HG03575 (cell line): Measurements from ENCODE around the gene FABP6.
"Not testable (repeated sequence)": the region's sequence is repeated elsewhere in the genome, so short reads cannot be mapped to it uniquely, and the experiment has no call there.

Experiments used
- ATAC-seq: cut with Tn5 transposase; IDR thresholded peaks from one replicate; pipeline ENCODE4 v1.9.1; 2021; ENCODE audit not compliant: unreplicated experiment, insufficient number of reproducible peaks, low FRiP score; ENCODE audit errors: extremely low read depth

FABP6 gene, protein sequence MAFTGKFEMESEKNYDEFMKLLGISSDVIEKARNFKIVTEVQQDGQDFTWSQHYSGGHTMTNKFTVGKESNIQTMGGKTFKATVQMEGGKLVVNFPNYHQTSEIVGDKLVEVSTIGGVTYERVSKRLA

GRCh38 chr5:160229190-160229742, at the start of gene FABP6:
TSS of gene FABP6 (plus strand) at chr5:160229506. CDS start at chr5:160229558, 52 bp downstream.
- ATAC-seq, result no peak

DNA sequence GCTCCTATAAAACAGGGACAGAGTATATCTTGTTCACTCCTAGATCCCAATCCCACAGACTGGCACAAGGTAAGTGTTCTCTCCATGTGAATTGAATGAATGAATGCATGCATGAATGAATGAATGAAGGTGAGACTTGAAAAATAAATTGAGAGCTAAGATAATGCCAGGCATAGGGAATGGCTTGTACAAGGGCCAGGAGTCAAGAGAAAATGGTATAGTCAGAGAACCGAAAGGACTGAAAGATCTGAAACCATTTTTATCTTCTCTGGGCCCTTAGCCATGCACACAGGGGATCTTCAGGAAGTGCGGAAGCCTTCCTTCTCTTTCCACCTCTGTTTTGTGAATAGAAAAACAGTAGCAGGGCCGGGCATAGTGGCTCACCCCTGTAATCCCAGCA, 48.4 kb upstream of the FABP6 start:
- no peak for ATAC-seq

GRCh38 chr5:160181965-160182622, 47.2 kb upstream of the FABP6 start:
- ATAC-seq, result no peak

DNA sequence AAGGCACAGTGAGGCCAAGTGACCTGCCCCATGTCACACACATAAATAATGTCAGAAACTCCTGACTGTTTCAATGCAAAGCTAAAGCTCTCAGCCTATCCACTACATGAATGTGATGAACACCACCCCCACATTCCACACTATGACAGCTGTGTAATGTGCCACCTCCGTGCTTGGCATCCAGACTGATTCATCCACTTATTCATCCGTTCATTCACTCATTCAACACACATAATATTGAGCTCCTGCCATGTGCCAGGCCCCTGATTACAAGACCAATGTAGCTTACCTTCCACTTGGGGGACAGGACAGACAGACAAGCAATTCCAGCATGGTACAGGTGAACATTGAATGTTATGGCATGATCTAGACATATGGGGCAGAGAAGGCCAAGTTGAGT, 46.2 kb upstream of the FABP6 start:
- no peak for ATAC-seq

GRCh38 chr5:160185626-160186360, 43.5 kb upstream of the FABP6 start:
- no peak for ATAC-seq

GRCh38 chr5:160186480-160186879, 42.8 kb upstream of the FABP6 start:
- ATAC-seq, result no peak

DNA sequence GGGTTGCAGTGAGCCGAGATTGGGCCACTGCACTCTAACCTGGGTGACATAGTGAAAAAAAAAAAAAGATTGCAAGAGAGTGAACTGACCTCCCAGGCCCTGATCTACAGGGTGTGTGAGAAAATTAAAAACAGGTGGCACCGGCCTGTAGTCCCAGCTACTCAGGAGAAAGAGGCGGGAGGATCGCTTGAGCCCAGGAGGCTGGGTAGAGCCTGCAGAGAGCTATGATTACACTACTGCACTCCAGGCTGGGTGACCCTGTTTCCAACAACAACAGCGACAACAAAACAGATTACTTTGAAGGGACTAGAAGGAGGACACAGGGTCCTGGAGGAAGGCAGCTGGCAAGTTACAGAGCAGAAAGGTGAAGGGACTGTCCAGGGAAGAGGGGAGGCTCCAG, 42.2 kb upstream of the FABP6 start:
- ATAC-seq, result no peak

- ATAC-seq, result no peak
Observed at GRCh38 chr5:160188141-160189015, 40.9 kb upstream of the FABP6 start.

GRCh38 chr5:160192424-160192823, 36.9 kb upstream of the FABP6 start:
- ATAC-seq, result no peak

GRCh38 chr5:160193076-160193475, 36.2 kb upstream of the FABP6 start:
- not testable (repeated sequence) for ATAC-seq

- ATAC-seq, result not testable (repeated sequence)
Observed at GRCh38 chr5:160193790-160194189, 35.5 kb upstream of the FABP6 start.

DNA sequence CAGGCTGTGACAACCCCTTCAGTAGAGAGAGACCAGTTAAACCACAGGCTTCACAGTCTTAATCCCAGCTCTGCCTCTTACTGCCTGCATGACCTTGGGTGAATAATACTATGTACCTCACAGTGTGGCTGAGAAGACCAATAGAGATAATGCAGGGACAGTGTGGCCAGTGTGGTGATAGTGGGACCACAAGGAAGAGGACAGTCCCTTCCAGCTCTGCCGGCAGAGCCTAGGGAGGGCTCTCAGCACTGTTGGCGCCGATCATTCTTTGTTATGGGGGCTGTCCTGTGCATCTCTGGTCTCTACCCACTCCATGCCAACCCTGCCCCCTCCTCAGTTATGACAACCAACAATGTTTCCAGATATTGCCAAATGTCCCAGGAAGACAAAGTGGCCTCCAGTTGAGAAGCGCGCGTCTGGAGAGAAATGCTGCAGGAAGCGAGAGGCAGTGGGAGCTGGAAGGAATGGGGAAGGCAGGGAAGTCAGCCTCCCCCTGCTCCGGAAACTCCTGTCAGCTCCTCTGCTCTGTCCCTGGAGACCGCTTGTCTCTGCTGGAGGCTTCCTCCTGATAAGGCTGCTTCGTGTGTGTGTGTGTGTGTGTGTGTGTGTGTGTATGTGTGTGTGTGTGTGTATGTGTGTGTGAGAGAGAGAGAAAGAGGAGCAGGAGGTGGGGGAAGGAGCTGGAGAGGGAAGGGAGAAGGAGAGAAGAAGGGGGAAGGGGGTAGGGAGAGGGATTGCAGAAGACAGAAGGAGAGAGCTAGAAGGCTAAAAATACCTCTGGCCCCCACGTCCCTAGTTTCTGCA, 31.8 kb upstream of the FABP6 start:
- ATAC-seq, result no peak

DNA sequence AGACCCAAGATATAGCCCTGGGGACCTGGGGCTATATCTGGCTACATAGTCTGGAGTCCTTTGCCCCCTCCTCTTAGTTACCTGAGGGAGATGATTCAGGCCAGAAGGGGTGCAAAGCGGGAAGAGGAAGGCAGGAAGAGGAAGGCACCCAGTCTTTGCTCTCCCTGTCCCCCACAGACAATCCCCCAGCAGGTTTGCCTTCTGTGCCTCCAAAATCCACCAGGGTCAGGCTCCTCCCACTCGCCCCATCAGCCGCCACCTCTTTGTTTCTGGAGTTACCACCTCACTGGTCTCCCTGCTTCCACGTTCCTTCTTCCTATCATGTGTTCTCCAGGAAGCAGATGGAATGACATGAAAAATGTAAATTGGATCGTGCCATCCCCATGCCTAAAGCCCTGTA, 31.2 kb upstream of the FABP6 start:
- ATAC-seq, result no peak

DNA sequence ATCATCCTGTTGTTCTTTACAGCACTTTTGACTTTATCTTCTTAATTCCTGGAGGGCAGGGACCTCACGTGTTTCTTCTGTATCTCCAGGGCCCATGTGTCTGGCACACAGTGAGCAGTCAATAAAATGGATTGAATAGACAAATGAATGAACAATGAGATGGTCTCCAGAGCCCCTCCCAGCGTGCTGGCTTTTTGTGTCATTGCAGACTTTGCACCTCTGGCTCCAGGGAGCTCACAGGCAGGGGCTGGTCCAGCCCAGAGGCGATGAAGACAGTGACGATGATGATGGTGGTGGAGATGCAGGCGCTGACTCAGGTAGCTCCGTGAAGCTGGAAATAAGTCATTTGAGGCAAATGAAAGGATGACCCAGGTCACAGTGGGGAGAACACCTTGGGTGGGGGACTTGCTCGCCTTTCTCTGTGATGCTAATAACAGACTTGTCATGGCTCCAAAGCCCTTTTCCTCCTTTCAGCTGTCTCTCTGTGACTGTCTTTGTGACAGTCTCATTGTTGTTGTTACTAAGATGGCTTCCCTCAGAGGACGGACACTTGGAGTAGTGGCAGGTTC, 30.4 kb upstream of the FABP6 start:
- no peak for ATAC-seq

DNA sequence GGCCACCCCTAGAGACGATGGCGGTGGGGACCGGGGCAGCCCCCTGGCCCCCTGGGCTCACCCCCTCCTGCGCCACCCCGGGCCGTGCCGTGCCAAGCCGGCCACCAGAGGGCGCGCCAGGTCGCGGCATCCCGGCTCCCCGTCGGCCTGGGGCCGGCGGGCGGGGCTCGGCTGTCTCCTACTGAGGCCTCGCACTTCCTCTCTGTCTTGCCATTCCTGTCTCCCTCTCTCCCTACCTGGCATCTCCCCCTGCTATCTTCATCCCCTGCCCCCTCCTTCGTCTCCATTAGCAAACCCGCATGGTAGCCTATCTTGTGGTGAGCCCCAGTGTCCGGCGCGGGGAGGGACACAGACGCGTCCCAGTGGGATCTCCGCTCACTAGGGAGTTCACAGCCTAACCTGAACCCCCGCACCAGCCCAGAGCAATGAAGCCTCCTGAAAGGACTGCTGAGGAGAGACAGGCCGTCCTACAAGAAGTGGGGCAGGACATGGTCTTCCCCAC, 29.8 kb upstream of the FABP6 start:
- no peak for ATAC-seq

DNA sequence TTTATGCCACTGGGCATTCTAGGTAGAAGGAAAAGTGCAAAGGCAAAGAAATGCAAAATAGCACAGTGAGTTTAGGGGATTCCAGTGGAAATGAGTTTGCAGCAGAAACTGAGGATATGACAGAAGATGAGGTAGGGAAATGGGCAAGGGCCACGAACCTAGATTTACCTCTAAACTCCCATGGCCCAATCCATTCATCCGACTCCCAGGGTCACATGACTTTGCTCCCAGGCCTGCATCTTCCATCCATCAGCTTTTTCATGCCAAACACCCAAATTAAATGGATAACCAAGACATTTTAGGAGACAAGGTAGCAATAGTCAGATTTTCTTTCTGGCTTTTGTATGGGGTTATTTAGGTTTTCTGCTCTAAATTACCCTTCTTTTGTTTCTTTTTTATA, 22.2 kb upstream of the FABP6 start:
- ATAC-seq, result no peak

DNA sequence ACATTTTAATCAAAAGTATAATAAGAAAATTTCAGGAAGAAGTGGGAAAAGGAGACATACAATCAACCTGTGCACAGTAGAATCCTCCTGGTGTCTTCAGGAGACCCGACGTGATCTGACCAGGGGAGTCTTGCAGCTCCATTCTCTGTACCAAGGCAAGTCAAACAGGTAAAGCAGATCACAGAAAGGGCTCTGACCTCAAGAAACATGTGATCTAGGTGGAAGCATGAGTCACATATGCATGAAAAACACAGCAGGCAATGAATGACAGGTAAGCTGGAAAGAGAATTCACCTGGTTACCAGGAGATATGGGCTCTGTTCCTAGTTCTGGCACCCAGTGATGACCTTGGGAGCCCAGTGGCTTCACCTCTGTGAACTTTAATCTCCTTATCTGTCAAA, 19.4 kb upstream of the FABP6 start:
- no peak for ATAC-seq

DNA sequence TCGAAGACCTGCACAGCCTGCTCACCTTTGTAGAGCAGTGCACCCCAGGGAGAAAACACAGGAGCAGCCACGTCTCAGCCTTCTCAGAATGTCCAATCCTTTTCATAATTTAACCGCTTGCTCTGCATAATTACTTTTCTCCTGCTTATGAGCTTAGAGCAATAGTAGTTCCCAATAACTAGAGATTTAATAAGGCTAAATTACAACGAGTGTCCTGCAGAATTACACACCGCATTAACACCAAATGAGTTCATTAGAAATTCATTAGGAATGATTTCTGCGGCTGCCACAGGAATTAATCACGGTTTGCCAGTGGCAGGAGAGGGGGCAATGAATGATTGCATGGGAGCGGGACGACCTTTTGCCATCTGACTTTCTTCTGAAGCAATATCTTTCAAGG, 18.7 kb upstream of the FABP6 start:
- ATAC-seq, result no peak
